SU-DHL-6 (cell line): ENCODE data around the gene ZNF10.

Experiments used
- H2AFZ ChIP-seq: fragments of 200-600 bp; sonication (generic); 2 replicates; pipeline ENCODE4 v1.6.1; 2014; ENCODE audit warnings: low read depth, mild to moderate bottlenecking, moderate library complexity, mixed read lengths, antibody characterized with exemption, low read length; ENCODE audit not compliant: severe bottlenecking
- H3F3A ChIP-seq: fragments of 200-600 bp; shearing (Covaris generic); 2 replicates; pipeline ENCODE4 v1.6.0; 2016; ENCODE audit warnings: antibody characterized with exemption, mild to moderate bottlenecking; ENCODE audit not compliant: insufficient read depth
- H3K27ac ChIP-seq: fragments of 200-600 bp; sonication (generic); 2 replicates; pipeline ENCODE4 v1.5.1; 2016; ENCODE audit warnings: low read depth, mild to moderate bottlenecking, low read length, moderate library complexity, mixed read lengths
- H3K27me3 ChIP-seq: fragments of 200-600 bp; sonication (generic), shearing (Covaris generic); 2 replicates; pipeline ENCODE4 v1.6.0; 2014; ENCODE audit warnings: mild to moderate bottlenecking, low read length
- H3K36me3 ChIP-seq: fragments of 200-600 bp; sonication (generic); 2 replicates; pipeline ENCODE4 v1.6.1; 2014; ENCODE audit warnings: mild to moderate bottlenecking, low read length, mixed read lengths
- H3K4me2 ChIP-seq: fragments of 300-600, 200-600 bp; shearing (Covaris generic), sonication (generic); 2 replicates; pipeline ENCODE4 v1.6.0; 2014; ENCODE audit warnings: low read length, low read depth, mild to moderate bottlenecking; ENCODE audit not compliant: poor library complexity, severe bottlenecking
- H3K4me3 ChIP-seq: fragments of 200-600 bp; sonication (generic); 2 replicates; pipeline ENCODE4 v1.5.1; 2014; ENCODE audit warnings: antibody characterized with exemption, low read length, mild to moderate bottlenecking, mixed read lengths; ENCODE audit not compliant: insufficient read depth, poor library complexity, severe bottlenecking
- H3K79me2 ChIP-seq: fragments of 200-600 bp; sonication (generic); 2 replicates; pipeline ENCODE4 v1.6.1; 2014; ENCODE audit warnings: mild to moderate bottlenecking, low read length, moderate library complexity; ENCODE audit not compliant: insufficient read depth
- H3K9ac ChIP-seq: fragments of 200-600 bp; sonication (generic); 2 replicates; pipeline ENCODE4 v1.7.0; 2014; ENCODE audit warnings: mild to moderate bottlenecking, low read length
- H3K9me2 ChIP-seq: fragments of 200-600 bp; sonication (generic); replicated peaks from 2 replicates; pipeline ENCODE4 v1.6.1; 2014; ENCODE audit warnings: low read length; ENCODE audit not compliant: insufficient read depth
- H3K9me3 ChIP-seq: fragments of 200-600 bp; sonication (generic); 2 replicates; pipeline ENCODE4 v1.6.1; 2014; ENCODE audit warnings: low read length, mixed read lengths; ENCODE audit not compliant: insufficient read depth
- H4K20me1 ChIP-seq: fragments of 200-600 bp; sonication (generic); 2 replicates; pipeline ENCODE4 v1.6.1; 2014; ENCODE audit warnings: low read depth, mild to moderate bottlenecking, antibody characterized with exemption, low read length, moderate library complexity, mixed read lengths
- EZH2phosphoT487 ChIP-seq: fragments of 200-600 bp; sonication (generic), shearing (Covaris generic); conservative IDR thresholded peaks from 2 replicates; pipeline ENCODE4 v1.6.1; 2018; ENCODE audit warnings: mild to moderate bottlenecking, antibody characterized with exemption, low read length, moderate library complexity, mixed read lengths
- TF ChIP-seq, protein P1 (sequence below): fragments of 200-600 bp; sonication (generic); IDR thresholded peaks from one replicate; pipeline ENCODE4 v1.5.1; 2017; ENCODE audit warnings: antibody characterized with exemption, mild to moderate bottlenecking, low read length, moderate library complexity; ENCODE audit not compliant: insufficient read depth, poor library complexity, severe bottlenecking

The ZNF10 gene

DNA sequence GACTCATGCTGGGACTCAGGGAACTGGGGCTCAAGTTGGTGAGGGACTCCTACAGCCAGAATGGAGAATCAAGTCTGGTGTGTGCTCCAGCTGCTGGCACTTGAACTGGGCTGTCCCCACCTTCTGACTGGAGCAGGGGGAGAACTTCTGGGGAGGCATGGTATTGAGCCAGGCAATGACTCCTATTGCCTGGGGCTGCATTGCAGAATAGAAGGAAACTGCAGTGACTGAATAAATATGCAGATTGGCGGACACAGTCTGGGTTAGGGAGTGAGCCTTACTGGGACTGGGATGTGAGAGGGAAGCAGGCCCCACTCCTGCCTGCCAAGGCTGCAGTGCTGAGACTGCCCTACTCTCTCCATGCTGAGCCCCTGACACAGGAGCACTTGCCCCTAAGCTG lies 42.1 kb downstream of the ZNF10 start:
- no peak overlapping the region for H3K4me3 ChIP-seq
- TF ChIP-seq, protein P1, sequence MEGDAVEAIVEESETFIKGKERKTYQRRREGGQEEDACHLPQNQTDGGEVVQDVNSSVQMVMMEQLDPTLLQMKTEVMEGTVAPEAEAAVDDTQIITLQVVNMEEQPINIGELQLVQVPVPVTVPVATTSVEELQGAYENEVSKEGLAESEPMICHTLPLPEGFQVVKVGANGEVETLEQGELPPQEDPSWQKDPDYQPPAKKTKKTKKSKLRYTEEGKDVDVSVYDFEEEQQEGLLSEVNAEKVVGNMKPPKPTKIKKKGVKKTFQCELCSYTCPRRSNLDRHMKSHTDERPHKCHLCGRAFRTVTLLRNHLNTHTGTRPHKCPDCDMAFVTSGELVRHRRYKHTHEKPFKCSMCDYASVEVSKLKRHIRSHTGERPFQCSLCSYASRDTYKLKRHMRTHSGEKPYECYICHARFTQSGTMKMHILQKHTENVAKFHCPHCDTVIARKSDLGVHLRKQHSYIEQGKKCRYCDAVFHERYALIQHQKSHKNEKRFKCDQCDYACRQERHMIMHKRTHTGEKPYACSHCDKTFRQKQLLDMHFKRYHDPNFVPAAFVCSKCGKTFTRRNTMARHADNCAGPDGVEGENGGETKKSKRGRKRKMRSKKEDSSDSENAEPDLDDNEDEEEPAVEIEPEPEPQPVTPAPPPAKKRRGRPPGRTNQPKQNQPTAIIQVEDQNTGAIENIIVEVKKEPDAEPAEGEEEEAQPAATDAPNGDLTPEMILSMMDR = no peak
- no peak for TF ChIP-seq EZH2phosphoT487
- no peaks in the 10 kb centered on the region for H4K20me1 ChIP-seq
- peaks cover 52% of the 10 kb centered on the region; the same call in 1 of the 2 replicates for H3K9me3 ChIP-seq
- no peaks in the 10 kb centered on the region for H3K9me2 ChIP-seq
- H3K36me3 ChIP-seq = no peaks in the 10 kb centered on the region
- no peaks in the 10 kb centered on the region for H3F3A ChIP-seq
- no peak overlapping the region for H3K9ac ChIP-seq
- H3K27me3 ChIP-seq = no peaks in the 10 kb centered on the region; the same call in 1 of the 2 replicates
- H3K79me2 ChIP-seq = no peaks in the 10 kb centered on the region
- no peak overlapping the region for H2AFZ ChIP-seq
- no peak overlapping the region for H3K4me2 ChIP-seq
- H3K27ac ChIP-seq = no peak overlapping the region

DNA sequence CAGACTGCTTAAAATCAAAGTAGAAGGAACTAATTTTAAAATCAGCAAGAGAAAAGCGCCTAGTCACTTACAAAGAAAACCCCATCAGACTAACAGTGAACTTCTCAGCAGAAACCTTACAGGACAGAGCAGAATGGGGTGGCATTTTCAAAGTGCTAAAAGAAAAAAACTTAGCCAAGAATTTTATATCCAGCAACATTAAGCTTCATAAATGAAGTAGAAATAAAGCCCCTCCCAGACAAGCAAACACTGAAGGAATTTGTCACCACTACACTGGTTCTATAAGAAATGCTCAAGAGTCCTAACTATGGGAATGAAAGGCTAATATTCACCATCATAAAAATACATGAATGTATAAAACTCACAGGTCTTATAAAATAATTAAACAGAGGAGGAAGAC lies 44.5 kb downstream of the ZNF10 start:
- Histone ChIP-seq H3K4me2 (no peak overlapping the region), H3F3A (no peaks in the 10 kb centered on the region), H3K9me2 (no peaks in the 10 kb centered on the region), H3K36me3 (no peaks in the 10 kb centered on the region), H2AFZ (no peak overlapping the region), H3K9ac (no peak overlapping the region), H3K79me2 (no peaks in the 10 kb centered on the region), H4K20me1 (no peaks in the 10 kb centered on the region), H3K27me3 (no peaks in the 10 kb centered on the region; the same call in 1 of the 2 replicates), H3K27ac (no peak overlapping the region), H3K4me3 (no peak overlapping the region), H3K9me3 (peaks cover 48% of the 10 kb centered on the region; the same call in 1 of the 2 replicates)
- TF ChIP-seq EZH2phosphoT487 = no peak
- TF ChIP-seq, protein P1 = no peak

DNA sequence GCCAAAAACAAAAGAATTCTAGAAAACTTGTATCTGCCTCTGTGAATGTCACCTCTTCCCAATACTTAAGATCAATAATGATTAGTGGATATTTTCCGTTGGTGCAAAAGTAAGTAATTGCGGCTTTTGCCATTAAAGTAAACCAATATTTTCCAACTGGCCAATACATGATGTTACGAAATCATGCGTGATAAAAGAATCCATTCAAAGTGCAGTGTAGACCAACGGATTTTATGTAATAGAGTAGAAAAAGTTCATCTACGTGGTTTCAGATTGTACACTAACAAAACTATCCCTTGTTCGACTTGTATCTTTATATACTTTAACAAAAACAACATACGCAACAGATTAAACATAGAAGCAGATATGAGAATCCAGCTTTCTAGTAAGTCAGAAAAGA lies 50.2 kb downstream of the ZNF10 start:
- Histone ChIP-seq H3K27ac (no peak overlapping the region), H3K4me2 (peak overlapping the region; percentile 39), H3K27me3 (no peaks in the 10 kb centered on the region), H4K20me1 (no peaks in the 10 kb centered on the region), H3K9ac (no peak overlapping the region), H2AFZ (peak overlapping the region; percentile 90), H3K9me3 (peaks cover 31% of the 10 kb centered on the region; the same call in 1 of the 2 replicates), H3K4me3 (peak overlapping the region; percentile 65), H3K36me3 (peaks cover 7% of the 10 kb centered on the region), H3K79me2 (no peaks in the 10 kb centered on the region), H3F3A (no peaks in the 10 kb centered on the region), H3K9me2 (no peaks in the 10 kb centered on the region)
- no peak for TF ChIP-seq EZH2phosphoT487
- TF ChIP-seq, protein P1 = no peak
